Upper lobe of left lung (tissue), 4 donors: Measurements from ENCODE around the gene NAA11.

Source experiments
- EP300 ChIP-seq, 4 donors: sonication (generic); formaldehyde crosslinking; IDR thresholded peaks; one replicate each; pipeline ENCODE4 v1.5.1; 2017; ENCODE audit warnings: antibody characterized with exemption in 4 of 4, control low read depth in 2 of 4
- POLR2A ChIP-seq, 4 donors: fragments of 450-650 bp; IDR thresholded peaks; one replicate each; pipeline ENCODE4 v1.5.1; 2016 to 2017; ENCODE audit warnings: antibody characterized with exemption in 4 of 4, mild to moderate bottlenecking in 2 of 4

GRCh38 chr4:79311279-79311678 is 14.6 kb downstream of the NAA11 start:
- no peak for TF ChIP-seq EP300 (IDR thresholded peaks at IDR 0.05)
- no peak for TF ChIP-seq POLR2A (IDR thresholded peaks at IDR 0.05)
